Activated gamma-delta T cell treated with anti-CD3 and anti-CD28 coated beads, Interleukin-2, amount 50 U/mL, for 16 hours (primary cell): ENCODE data around the gene SCYGR8.
"Not testable (repeated sequence)": the region's sequence is repeated elsewhere in the genome, so short reads cannot be mapped to it uniquely, and the experiment has no call there.

ENCODE experiments used
- DNase-seq: peaks from one replicate; pipeline ENCODE4 v3.0.0-alpha.2; 2020; ENCODE audit warnings: low read depth

SCYGR8 gene

GRCh38 chr2:227745594-227745993, at the start of gene SCYGR8:
TSS of gene SCYGR8 (plus strand) at chr2:227745894. CDS start at chr2:227745894, 0 bp downstream.
- DNase-seq, result no peak

GRCh38 chr2:227696990-227697679, 48.6 kb upstream of the SCYGR8 start:
- no peak for DNase-seq

GRCh38 chr2:227701556-227701955, 44.1 kb upstream of the SCYGR8 start:
- DNase-seq, result no peak

GRCh38 chr2:227703280-227703732, 42.4 kb upstream of the SCYGR8 start:
- DNase-seq, result no peak

- DNase-seq, result no peak
These were observed 41.7 kb upstream of the SCYGR8 start for GRCh38 chr2:227703961-227704360.

- DNase-seq, result no peak
These were observed 38.8 kb upstream of the SCYGR8 start for GRCh38 chr2:227706859-227707258.

GRCh38 chr2:227707390-227707789, 38.3 kb upstream of the SCYGR8 start:
- no peak for DNase-seq

GRCh38 chr2:227710986-227711385, 34.7 kb upstream of the SCYGR8 start:
- DNase-seq, result no peak

- DNase-seq, result no peak
These were observed 32.4 kb upstream of the SCYGR8 start for GRCh38 chr2:227713291-227713690.

- no peak for DNase-seq
These were observed 29.2 kb upstream of the SCYGR8 start for GRCh38 chr2:227716501-227716900.

GRCh38 chr2:227717687-227718567, 27.8 kb upstream of the SCYGR8 start, which contains the start of gene SLC19A3:
TSS of gene SLC19A3 (minus strand) at chr2:227718028. CDS start at chr2:227702318, 15,710 bp downstream.
- no peak for DNase-seq

GRCh38 chr2:227719641-227720040, 26.1 kb upstream of the SCYGR8 start:
- DNase-seq, result no peak

GRCh38 chr2:227720680-227721079, 25.0 kb upstream of the SCYGR8 start:
- no peak for DNase-seq

- DNase-seq, result not testable (repeated sequence)
These were observed 22.9 kb upstream of the SCYGR8 start for GRCh38 chr2:227722821-227723220.

- DNase-seq, result no peak
These were observed 21.2 kb upstream of the SCYGR8 start, which contains the start of gene SCYGR6 for GRCh38 chr2:227724394-227725039. TSS of gene SCYGR6 (minus strand) at chr2:227724757. CDS start at chr2:227724757, 0 bp downstream.

GRCh38 chr2:227728035-227728434, 17.7 kb upstream of the SCYGR8 start, which contains the start of gene SCYGR7:
TSS of gene SCYGR7 (plus strand) at chr2:227728335. CDS start at chr2:227728335, 0 bp downstream.
- no peak for DNase-seq

GRCh38 chr2:227739351-227739750, 6.3 kb upstream of the SCYGR8 start:
- no peak for DNase-seq

GRCh38 chr2:227740705-227741104, 5.0 kb upstream of the SCYGR8 start:
- not testable (repeated sequence) for DNase-seq

GRCh38 chr2:227748079-227748478, 2.4 kb downstream of the SCYGR8 start:
- no peak for DNase-seq

- DNase-seq, result not testable (repeated sequence)
These were observed 10.6 kb downstream of the SCYGR8 start for GRCh38 chr2:227756261-227756660.

- DNase-seq, result no peak
These were observed 13.9 kb downstream of the SCYGR8 start for GRCh38 chr2:227759411-227760118.
